Stimulated activated naive B cell treated with anti-CD40 and anti-IgM and Interleukin-4, amounts not matched to agents 10 μg/mL and 1 μg/mL and 100 μg/mL, for 72 hours (primary cell): ENCODE results near the gene FOXR1.
"Not testable (repeated sequence)": the region's sequence is repeated elsewhere in the genome, so short reads cannot be mapped to it uniquely, and the experiment has no call there.

Source experiments
- ATAC-seq, 2 donors: fragments of 150-1000 bp; cut with Tn5 transposase; replicated peaks; 2 replicates each; pipeline ENCODE4 v1.10.0; 2021; ENCODE audit warnings: moderate library complexity in 1 of 2
- DNase-seq: peaks from one replicate; pipeline ENCODE4 v3.0.0; 2021
- H3K27ac Mint-ChIP-seq: one replicate; pipeline ENCODE4 v1.8.0; 2022; ENCODE audit warnings: mild to moderate bottlenecking, mixed read lengths
- H3K27me3 Mint-ChIP-seq, 2 donors: one replicate each; pipeline ENCODE4 v1.8.0; 2022; ENCODE audit warnings: mixed read lengths in 2 of 2
- H3K36me3 Mint-ChIP-seq, 2 donors: one replicate each; pipeline ENCODE4 v1.8.0; 2022; ENCODE audit warnings: mixed read lengths in 2 of 2, mild to moderate bottlenecking in 1 of 2
- H3K4me1 Mint-ChIP-seq, 2 donors: one replicate each; pipeline ENCODE4 v1.8.0; 2022; ENCODE audit warnings: mixed read lengths in 2 of 2, mild to moderate bottlenecking in 1 of 2
- H3K4me3 Mint-ChIP-seq, 2 donors: one replicate each; pipeline ENCODE4 v1.8.0; 2022; ENCODE audit warnings: mild to moderate bottlenecking in 2 of 2, mixed read lengths in 2 of 2, moderate library complexity in 1 of 2
- H3K9me3 Mint-ChIP-seq, 2 donors: one replicate each; pipeline ENCODE4 v1.8.0; 2022; ENCODE audit warnings: mixed read lengths in 2 of 2, mild to moderate bottlenecking in 1 of 2

Gene FOXR1

GRCh38 chr11:118958577-118958976, 13.0 kb upstream of the FOXR1 start:
- Mint-ChIP-seq H3K27me3 (peaks cover 21 to 23% of the 10 kb centered on the region in 2 donors), H3K9me3 (no peaks in the 10 kb centered on the region), H3K4me1 (peaks cover 5 to 10% of the 10 kb centered on the region in 2 donors), H3K27ac (no peak overlapping the region), H3K4me3 (no peak overlapping the region), H3K36me3 (no peaks in the 10 kb centered on the region)
- ATAC-seq (no peak), DNase-seq (no peak)

- no peak overlapping the region for H3K4me3 Mint-ChIP-seq
- H3K4me1 Mint-ChIP-seq = peaks cover 5% of the 10 kb centered on the region in 2 donors
- no peak for DNase-seq
- no peaks in the 10 kb centered on the region for H3K36me3 Mint-ChIP-seq
- peaks cover 4 to 5% of the 10 kb centered on the region in 2 donors for H3K27me3 Mint-ChIP-seq
- ATAC-seq = no peak
- H3K27ac Mint-ChIP-seq = no peak overlapping the region
- no peaks in the 10 kb centered on the region for H3K9me3 Mint-ChIP-seq
These were observed 10.4 kb upstream of the FOXR1 start for GRCh38 chr11:118961189-118961588.

GRCh38 chr11:118961591-118961990, 10.0 kb upstream of the FOXR1 start:
- Mint-ChIP-seq H3K36me3 (no peaks in the 10 kb centered on the region), H3K27me3 (peaks cover under 1 to 4% of the 10 kb centered on the region in 2 donors), H3K4me1 (peaks cover under 1 to 3% of the 10 kb centered on the region in 2 donors), H3K27ac (no peak overlapping the region), H3K4me3 (no peak overlapping the region), H3K9me3 (no peaks in the 10 kb centered on the region)
- DNase-seq = no peak
- ATAC-seq = no peak

GRCh38 chr11:118969508-118969907, 2.1 kb upstream of the FOXR1 start:
- not testable (repeated sequence) for DNase-seq, H3K4me3 Mint-ChIP-seq, ATAC-seq, H3K36me3 Mint-ChIP-seq, H3K4me1 Mint-ChIP-seq, H3K27ac Mint-ChIP-seq, H3K9me3 Mint-ChIP-seq
- peaks cover 22% of the 10 kb centered on the region in 2 donors for H3K27me3 Mint-ChIP-seq

- peaks cover 0 to 3% of the 10 kb centered on the region in 2 donors for H3K4me1 Mint-ChIP-seq
- ATAC-seq (no peak), DNase-seq (no peak)
- peaks cover 33 to 35% of the 10 kb centered on the region in 2 donors for H3K27me3 Mint-ChIP-seq
- H3K36me3 Mint-ChIP-seq = peaks cover 0 to 4% of the 10 kb centered on the region in 2 donors
- no peak overlapping the region for H3K27ac Mint-ChIP-seq
- peaks cover 0 to 2% of the 10 kb centered on the region in 2 donors for H3K9me3 Mint-ChIP-seq
- no peak overlapping the region for H3K4me3 Mint-ChIP-seq
These were observed 2.4 kb downstream of the FOXR1 start for GRCh38 chr11:118973985-118974384.

- peaks cover 23 to 39% of the 10 kb centered on the region in 2 donors for H3K27me3 Mint-ChIP-seq
- H3K4me1 Mint-ChIP-seq = peaks cover 6 to 14% of the 10 kb centered on the region in 2 donors
- H3K36me3 Mint-ChIP-seq = peaks cover 0 to 4% of the 10 kb centered on the region in 2 donors
- no peak overlapping the region for H3K27ac Mint-ChIP-seq
- no peak for DNase-seq
- H3K4me3 Mint-ChIP-seq = no peak overlapping the region
- no peak for ATAC-seq
- H3K9me3 Mint-ChIP-seq = no peaks in the 10 kb centered on the region
These were observed 4.5 kb downstream of the FOXR1 start for GRCh38 chr11:118975771-118976709.

GRCh38 chr11:118979434-118979833, 7.9 kb downstream of the FOXR1 start:
- Mint-ChIP-seq H3K4me1 (peaks cover 6 to 14% of the 10 kb centered on the region in 2 donors), H3K9me3 (no peaks in the 10 kb centered on the region), H3K4me3 (no peak overlapping the region), H3K27me3 (peaks cover 13 to 26% of the 10 kb centered on the region in 2 donors), H3K36me3 (no peaks in the 10 kb centered on the region), H3K27ac (no peak overlapping the region)
- ATAC-seq (peak; percentile 53 to 59), DNase-seq (no peak)

GRCh38 chr11:118980191-118980881, 8.8 kb downstream of the FOXR1 start:
- no peak overlapping the region for H3K4me3 Mint-ChIP-seq
- peaks cover 6 to 14% of the 10 kb centered on the region in 2 donors for H3K4me1 Mint-ChIP-seq
- no peaks in the 10 kb centered on the region for H3K36me3 Mint-ChIP-seq
- peaks cover 7 to 20% of the 10 kb centered on the region in 2 donors for H3K27me3 Mint-ChIP-seq
- DNase-seq (no peak), ATAC-seq (peak in 1 of 2 donors; percentile 49)
- no peaks in the 10 kb centered on the region for H3K9me3 Mint-ChIP-seq
- peak overlapping the region; percentile 37 for H3K27ac Mint-ChIP-seq

- not testable (repeated sequence) for H3K4me1 Mint-ChIP-seq, DNase-seq, H3K4me3 Mint-ChIP-seq, H3K36me3 Mint-ChIP-seq, H3K9me3 Mint-ChIP-seq, ATAC-seq, H3K27ac Mint-ChIP-seq
- H3K27me3 Mint-ChIP-seq = peaks cover 0 to 12% of the 10 kb centered on the region in 2 donors
These were observed 12.8 kb downstream of the FOXR1 start for GRCh38 chr11:118984337-118984736.

GRCh38 chr11:118984825-118985224, 13.3 kb downstream of the FOXR1 start:
- Mint-ChIP-seq H3K4me3 (no peak overlapping the region), H3K9me3 (no peaks in the 10 kb centered on the region), H3K27ac (no peak overlapping the region), H3K27me3 (peaks cover 0 to 7% of the 10 kb centered on the region in 2 donors), H3K36me3 (peaks cover 0 to 4% of the 10 kb centered on the region in 2 donors), H3K4me1 (peaks cover under 1 to 3% of the 10 kb centered on the region in 2 donors)
- no peak for ATAC-seq
- no peak for DNase-seq

- H3K4me1 Mint-ChIP-seq = no peaks in the 10 kb centered on the region
- no peak for ATAC-seq
- no peak overlapping the region for H3K4me3 Mint-ChIP-seq
- peaks cover 5 to 15% of the 10 kb centered on the region in 2 donors for H3K36me3 Mint-ChIP-seq
- DNase-seq = no peak
- no peak overlapping the region for H3K27ac Mint-ChIP-seq
- H3K27me3 Mint-ChIP-seq = no peaks in the 10 kb centered on the region
- H3K9me3 Mint-ChIP-seq = no peaks in the 10 kb centered on the region
These were observed 16.7 kb downstream of the FOXR1 start for GRCh38 chr11:118988280-118988679.

GRCh38 chr11:118991486-118992038, 20.0 kb downstream of the FOXR1 start:
- not testable (repeated sequence) for H3K27ac Mint-ChIP-seq, ATAC-seq, DNase-seq, H3K4me3 Mint-ChIP-seq, H3K9me3 Mint-ChIP-seq, H3K4me1 Mint-ChIP-seq, H3K27me3 Mint-ChIP-seq
- peaks cover 7 to 23% of the 10 kb centered on the region in 2 donors for H3K36me3 Mint-ChIP-seq

- peak; percentile 44 to 62 for ATAC-seq
- Mint-ChIP-seq H3K27me3 (no peaks in the 10 kb centered on the region), H3K36me3 (peaks cover 13 to 27% of the 10 kb centered on the region in 2 donors), H3K4me1 (peaks cover 15 to 44% of the 10 kb centered on the region in 2 donors), H3K27ac (peak overlapping the region; percentile 97), H3K9me3 (no peaks in the 10 kb centered on the region), H3K4me3 (peak overlapping the region; percentile 97 to 98)
- peak; percentile 56 for DNase-seq
These were observed 25.5 kb downstream of the FOXR1 start for GRCh38 chr11:118996926-118997626.
